Psoas muscle (tissue), 8 donors: ENCODE data around the gene KCNA10. TPM values are rescaled to one million over a fixed set of nuclear protein-coding genes. Genes with fewer than 3 reads are reported as not detected.

Experiments
- ATAC-seq, 4 donors: fragments of 200-7000 bp; cut with Tn5 transposase; one replicate each; pipeline ENCODE4 v1.9.1; 2020; ENCODE audit warnings: moderate library complexity in 3 of 4, mild to moderate bottlenecking in 2 of 4
- DNase-seq, 2 donors: peaks; one replicate each; pipeline ENCODE4 v3.0.0-alpha.2; 2020
- H3K27ac ChIP-seq: fragments of 200-600 bp; one replicate; pipeline ENCODE4 v1.8.0; 2022
- H3K27me3 ChIP-seq, 3 donors: fragments of 200-600 bp in 1 of 3; one replicate each; pipeline versions ENCODE4 v1.6.1 to v1.8.0; 2013 to 2022; ENCODE audit warnings: low read length in 2 of 3, mild to moderate bottlenecking in 2 of 3, moderate library complexity in 1 of 3; ENCODE audit not compliant: insufficient read depth in 3 of 3
- H3K36me3 ChIP-seq, 2 donors: fragments of 200-600 bp in 1 of 2; one replicate each; pipeline versions ENCODE4 v1.6.1 to v1.8.0; 2013 to 2022; ENCODE audit warnings: low read depth in 1 of 2, mild to moderate bottlenecking in 1 of 2, moderate library complexity in 1 of 2; ENCODE audit not compliant: insufficient read depth in 1 of 2
- H3K4me1 ChIP-seq: fragments of 200-600 bp; one replicate; pipeline ENCODE4 v1.8.0; 2022
- H3K4me3 ChIP-seq: fragments of 200-600 bp; one replicate; pipeline ENCODE4 v1.8.0; 2022; ENCODE audit warnings: mild to moderate bottlenecking
- H3K9me3 ChIP-seq: fragments of 200-600 bp; one replicate; pipeline ENCODE4 v1.8.0; 2022
- CTCF ChIP-seq: fragments of 200-600 bp; IDR thresholded peaks from one replicate; pipeline ENCODE4 v1.8.0; 2022; ENCODE audit warnings: antibody characterized with exemption
- WGBS, 3 donors: extraction: QIAGEN DNeasy Blood & Tissue Kit; methylation state at CpG; one replicate each; pipeline versions ENCODE4 v1.1.6 to v1.1.7; 2013; 5-methylcytosine and 5-hydroxymethylcytosine counted together
- intact Hi-C, 2 donors: fragments of 100-400 bp; cut with DNase I; formaldehyde crosslinking; loops; one replicate each; pipeline versions ENCODE4 v1.11.0 to v1.14.2; 2022
- polyA plus RNA-seq, 3 donors: library from polyadenylated mRNA; stranded (reverse); fragments of 200-250 nt; gene quantifications; one replicate each; pipeline ENCODE4 v1.2.3, GENCODE V29; 2013
- total RNA-seq, 4 donors: library from RNA; stranded (reverse); fragmentation: NEBNext Ultra II Directional in 2 of 4; extraction: Animal tissue kit (Norgen Biotek cat#: 25700) in 2 of 4; gene quantifications; one replicate each; pipeline versions ENCODE4 v1.2.1 to v1.2.4, GENCODE V29; 2021 to 2023
- donor health status: healthy with polysubstance abuse.
- donor health status: DM: no; HTN: no; CAD: no; lungs with moderate emphysema.
- donor health status: Bipolar disorder and iron deficiency.
- donor health status: healthy.
- donor health status: DM: yes; HTN: yes; CAD: no.
- donor health status: DM: no; HTN: no; CAD: no.
- donor health status: DM: no; HTN: no; CAD: no.
- donor health status: DM: yes; HTN: yes; CAD: no.

KCNA10 gene
- total and polyA plus RNA-seq, 7 donors: not detected

- no peaks in the 10 kb centered on the region for H3K9me3 ChIP-seq
- 58 to 66% (median 58%) methylated on average over 6 of the region's 6 CpGs for WGBS, 3 donors
- no peaks in the 10 kb centered on the region for H3K4me1 ChIP-seq
- ATAC-seq (no peak), DNase-seq (no peak)
- intact Hi-C loops: loop anchor here in 1 of 2 donors (10.0 kb wide), 2 partner anchors 83 to 293 kb away; no protein-coding TSS in a partner anchor
- TF ChIP-seq CTCF: no peak
- no peak overlapping the region for H3K4me3 ChIP-seq
- H3K36me3 ChIP-seq: no peaks in the 10 kb centered on the region
- no peak overlapping the region for H3K27ac ChIP-seq
- H3K27me3 ChIP-seq: no peaks in the 10 kb centered on the region
These were observed 20.7 kb downstream of the KCNA10 start for GRCh38 chr1:110498270-110498669.

- ATAC-seq (peak; percentile 78 to 95 (median 87)), DNase-seq (peak; percentile 70 to 79)
- WGBS, 3 donors: 22 to 24% (median 22%) methylated on average over 8 of the region's 8 CpGs
- Histone ChIP-seq H3K27me3 (no peaks in the 10 kb centered on the region), H3K36me3 (no peaks in the 10 kb centered on the region), H3K27ac (no peak overlapping the region), H3K4me1 (no peaks in the 10 kb centered on the region), H3K9me3 (no peaks in the 10 kb centered on the region), H3K4me3 (no peak overlapping the region)
- peak; percentile 90 for TF ChIP-seq CTCF
- intact Hi-C loops: loop anchor here in 1 of 2 donors (10.0 kb wide), 2 partner anchors 81 to 291 kb away; no protein-coding TSS in a partner anchor
These were observed 22.9 kb downstream of the KCNA10 start for GRCh38 chr1:110495926-110496600.

GRCh38 chr1:110494522-110495406, 24.2 kb downstream of the KCNA10 start:
- Histone ChIP-seq H3K27ac (no peak overlapping the region), H3K4me3 (no peak overlapping the region), H3K27me3 (no peaks in the 10 kb centered on the region), H3K9me3 (no peaks in the 10 kb centered on the region), H3K36me3 (no peaks in the 10 kb centered on the region), H3K4me1 (no peaks in the 10 kb centered on the region)
- intact Hi-C loops: loop anchor here in 1 of 2 donors (10.0 kb wide), 2 partner anchors 80 to 290 kb away; no protein-coding TSS in a partner anchor
- DNase-seq (no peak), ATAC-seq (no peak)
- 68 to 75% (median 71%) methylated on average over 21 of the region's 21 CpGs for WGBS, 3 donors
- no peak for TF ChIP-seq CTCF

- WGBS, 3 donors: 58 to 74% (median 73%) methylated on average over 5 of the region's 5 CpGs
- no peaks in the 10 kb centered on the region for H3K4me1 ChIP-seq
These were observed 24.9 kb downstream of the KCNA10 start for GRCh38 chr1:110494036-110494435.

More at GRCh38 chr1:110494036-110494435, 24.9 kb downstream of the KCNA10 start:
- no peaks in the 10 kb centered on the region for H3K27me3 ChIP-seq
- DNase-seq: no peak
- H3K9me3 ChIP-seq: no peaks in the 10 kb centered on the region
- H3K27ac ChIP-seq: no peak overlapping the region
- TF ChIP-seq CTCF: no peak
- no peaks in the 10 kb centered on the region for H3K36me3 ChIP-seq
- no peak for ATAC-seq
- intact Hi-C loops: loop anchor here in 1 of 2 donors (10.0 kb wide), 2 partner anchors 79 to 289 kb away; no protein-coding TSS in a partner anchor
- H3K4me3 ChIP-seq: no peak overlapping the region
